HFFc6 (cell line): Measurements from ENCODE around the gene TSPAN33. TPM values are rescaled to one million over a fixed set of nuclear protein-coding genes. Genes with fewer than 3 reads are reported as not detected.
A peak's percentile ranks its signal among the peaks of the same experiment; 100 is the strongest.

Experiments used
- DNase-seq: peaks from one replicate; pipeline ENCODE4 v3.0.0-alpha.2; 2018
- H3K27ac Mint-ChIP-seq: 2 replicates; pipeline ENCODE4 v1.8.0; 2020; ENCODE audit warnings: mild to moderate bottlenecking, mixed read lengths
- H3K27me3 Mint-ChIP-seq: 2 replicates; pipeline ENCODE4 v1.8.0; 2021; ENCODE audit warnings: mild to moderate bottlenecking, moderate library complexity, mixed read lengths; ENCODE audit not compliant: insufficient read depth
- H3K36me3 Mint-ChIP-seq: 2 replicates; pipeline ENCODE4 v1.8.0; 2021; ENCODE audit warnings: low read depth, mixed read lengths
- H3K4me1 Mint-ChIP-seq: 2 replicates; pipeline ENCODE4 v1.8.0; 2020; ENCODE audit warnings: low read depth, mixed read lengths
- H3K4me3 Mint-ChIP-seq: 2 replicates; pipeline ENCODE4 v1.8.0; 2020; ENCODE audit warnings: mild to moderate bottlenecking, moderate library complexity, mixed read lengths
- H3K9me3 Mint-ChIP-seq: 2 replicates; pipeline ENCODE4 v1.8.0; 2020; ENCODE audit warnings: mild to moderate bottlenecking, mixed read lengths
- total RNA-seq, 6 experiments: library from RNA; stranded (reverse); fragmentation: NEBNext Ultra II Directional; extraction: Animal tissue kit (Norgen Biotek cat#: 25700); gene quantifications; 2 replicates in 1 of 6; 3 replicates in 5 of 6; pipeline ENCODE4 v1.2.3, GENCODE V29; 2021
- TF ChIP-seq, protein P1 (sequence below): fragments of 200-600 bp; sonication (generic); IDR thresholded peaks from 2 replicates; pipeline ENCODE4 v1.5.0; 2021; ENCODE audit warnings: antibody characterized with exemption, mild to moderate bottlenecking

Gene TSPAN33
- total RNA-seq, 6 experiments from 2014 or later: 0.12 to 0.30 (median 0.19) TPM; not detected in 1

DNA sequence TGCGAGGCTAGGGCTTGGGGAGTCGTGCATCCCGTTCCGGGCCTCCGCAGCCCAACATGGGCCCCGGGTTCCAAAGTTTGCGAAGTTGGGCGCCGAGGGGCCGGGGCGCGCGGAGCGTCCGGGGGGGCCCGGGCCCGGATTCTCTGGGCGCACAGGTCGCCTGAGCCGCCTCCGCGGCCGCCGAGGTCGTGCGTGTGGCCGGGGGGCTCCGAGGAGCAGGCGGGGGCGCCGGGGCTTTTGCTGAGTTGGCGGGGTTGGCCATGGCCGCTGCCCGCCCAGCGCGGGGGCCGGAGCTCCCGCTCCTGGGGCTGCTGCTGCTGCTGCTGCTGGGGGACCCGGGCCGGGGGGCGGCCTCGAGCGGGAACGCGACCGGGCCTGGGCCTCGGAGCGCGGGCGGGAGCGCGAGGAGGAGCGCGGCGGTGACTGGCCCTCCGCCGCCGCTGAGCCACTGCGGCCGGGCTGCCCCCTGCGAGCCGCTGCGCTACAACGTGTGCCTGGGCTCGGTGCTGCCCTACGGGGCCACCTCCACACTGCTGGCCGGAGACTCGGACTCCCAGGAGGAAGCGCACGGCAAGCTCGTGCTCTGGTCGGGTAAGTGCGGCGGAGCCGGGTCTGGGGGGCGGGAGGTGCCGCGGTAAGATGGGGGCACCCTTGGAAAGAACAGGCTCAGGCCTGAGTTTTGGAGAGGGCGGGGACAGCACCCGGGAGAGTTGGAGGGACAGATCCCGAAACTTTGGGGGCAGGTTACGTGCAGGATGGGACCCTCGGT, 44.6 kb downstream of the TSPAN33 start:
- H3K36me3 Mint-ChIP-seq: no peaks in the 10 kb centered on the region
- no peak for DNase-seq
- no peak overlapping the region for H3K27ac Mint-ChIP-seq
- TF ChIP-seq, protein P1, sequence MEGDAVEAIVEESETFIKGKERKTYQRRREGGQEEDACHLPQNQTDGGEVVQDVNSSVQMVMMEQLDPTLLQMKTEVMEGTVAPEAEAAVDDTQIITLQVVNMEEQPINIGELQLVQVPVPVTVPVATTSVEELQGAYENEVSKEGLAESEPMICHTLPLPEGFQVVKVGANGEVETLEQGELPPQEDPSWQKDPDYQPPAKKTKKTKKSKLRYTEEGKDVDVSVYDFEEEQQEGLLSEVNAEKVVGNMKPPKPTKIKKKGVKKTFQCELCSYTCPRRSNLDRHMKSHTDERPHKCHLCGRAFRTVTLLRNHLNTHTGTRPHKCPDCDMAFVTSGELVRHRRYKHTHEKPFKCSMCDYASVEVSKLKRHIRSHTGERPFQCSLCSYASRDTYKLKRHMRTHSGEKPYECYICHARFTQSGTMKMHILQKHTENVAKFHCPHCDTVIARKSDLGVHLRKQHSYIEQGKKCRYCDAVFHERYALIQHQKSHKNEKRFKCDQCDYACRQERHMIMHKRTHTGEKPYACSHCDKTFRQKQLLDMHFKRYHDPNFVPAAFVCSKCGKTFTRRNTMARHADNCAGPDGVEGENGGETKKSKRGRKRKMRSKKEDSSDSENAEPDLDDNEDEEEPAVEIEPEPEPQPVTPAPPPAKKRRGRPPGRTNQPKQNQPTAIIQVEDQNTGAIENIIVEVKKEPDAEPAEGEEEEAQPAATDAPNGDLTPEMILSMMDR: no peak
- peak overlapping the region; percentile 38 for H3K4me3 Mint-ChIP-seq
- no peaks in the 10 kb centered on the region for H3K9me3 Mint-ChIP-seq
- peaks cover 64% of the 10 kb centered on the region for H3K27me3 Mint-ChIP-seq
- no peaks in the 10 kb centered on the region for H3K4me1 Mint-ChIP-seq

- Mint-ChIP-seq H3K36me3 (no peaks in the 10 kb centered on the region), H3K4me1 (no peaks in the 10 kb centered on the region), H3K27me3 (peaks cover 57% of the 10 kb centered on the region), H3K9me3 (no peaks in the 10 kb centered on the region), H3K27ac (no peak overlapping the region), H3K4me3 (peak overlapping the region; percentile 38)
- DNase-seq: no peak
- TF ChIP-seq, protein P1: no peak
These were observed 45.3 kb downstream of the TSPAN33 start for GRCh38 chr7:129189661-129190310.

DNA sequence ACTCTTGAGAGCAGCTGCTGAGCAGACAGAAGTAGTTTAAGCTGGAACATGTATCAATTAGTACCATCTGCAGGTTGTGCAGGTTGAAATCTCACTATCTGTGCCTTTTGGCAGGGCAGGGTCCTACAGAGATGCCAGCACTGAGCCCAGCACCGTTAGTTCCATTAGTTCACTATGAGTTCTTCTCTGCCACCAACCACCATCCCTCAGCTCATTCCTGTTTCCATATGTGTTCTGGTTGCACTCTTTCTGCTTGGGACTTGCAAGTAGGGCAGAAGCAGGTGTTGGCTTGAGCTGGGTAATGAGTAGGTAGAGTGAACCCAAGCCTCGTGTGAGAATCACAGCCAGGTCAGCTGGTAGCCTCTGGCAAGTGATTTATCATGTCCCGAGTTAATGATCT, 46.8 kb downstream of the TSPAN33 start:
- Mint-ChIP-seq H3K9me3 (no peaks in the 10 kb centered on the region), H3K27ac (no peak overlapping the region), H3K36me3 (no peaks in the 10 kb centered on the region), H3K27me3 (peaks cover 47% of the 10 kb centered on the region), H3K4me3 (no peak overlapping the region), H3K4me1 (no peaks in the 10 kb centered on the region)
- DNase-seq: no peak
- TF ChIP-seq, protein P1: no peak

DNA sequence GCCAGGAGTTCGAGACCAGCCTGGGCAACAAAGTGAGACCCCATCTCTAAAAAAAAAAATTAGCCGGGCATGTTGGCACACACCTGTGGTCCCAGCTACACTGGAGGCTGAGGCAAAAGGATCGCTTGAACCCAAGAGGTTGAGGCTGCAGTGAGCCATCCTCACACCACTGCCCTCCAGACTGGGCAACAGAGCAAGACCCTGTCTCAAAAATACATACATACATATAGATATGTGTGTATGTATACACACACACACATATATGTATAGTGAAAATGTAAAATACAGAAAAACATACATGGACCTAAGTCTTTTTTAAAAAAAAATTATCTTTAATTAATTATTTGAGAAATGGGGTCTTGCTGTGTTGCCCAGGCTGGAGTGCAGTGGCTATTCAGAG, 49.4 kb downstream of the TSPAN33 start:
- Mint-ChIP-seq H3K4me1 (no peaks in the 10 kb centered on the region), H3K27ac (no peak overlapping the region), H3K9me3 (no peaks in the 10 kb centered on the region), H3K4me3 (no peak overlapping the region), H3K27me3 (peaks cover 32% of the 10 kb centered on the region), H3K36me3 (no peaks in the 10 kb centered on the region)
- TF ChIP-seq, protein P1: no peak
- no peak for DNase-seq

- Mint-ChIP-seq H3K27me3 (peaks cover 15% of the 10 kb centered on the region), H3K4me3 (no peak overlapping the region), H3K4me1 (no peaks in the 10 kb centered on the region), H3K27ac (no peak overlapping the region), H3K9me3 (no peaks in the 10 kb centered on the region), H3K36me3 (no peaks in the 10 kb centered on the region)
- DNase-seq: no peak
- TF ChIP-seq, protein P1: no peak
These were observed 53.3 kb downstream of the TSPAN33 start for GRCh38 chr7:129197771-129198170.
